ENCODE results near the gene CTTN.

The CTTN gene

GRCh38 chr11:70460111-70460510 is 61.8 kb downstream of the CTTN start:
- DNase-seq (ENCODE audit: low spot score in 2 of 2) (no peak), ATAC-seq (replicated peaks; ENCODE audit: extremely low read depth, poor library complexity, severe bottlenecking) (no peak)
- Mint-ChIP-seq H3K27ac (ENCODE audit: low read depth) (no peak overlapping the region), H3K27me3 (peaks cover 56% of the 10 kb centered on the region), H3K9me3 (no peaks in the 10 kb centered on the region), H3K36me3 (ENCODE audit: insufficient read depth) (no peaks in the 10 kb centered on the region), H3K4me3 (no peak overlapping the region), H3K4me1 (no peaks in the 10 kb centered on the region)

GRCh38 chr11:70460964-70461363 is 62.6 kb downstream of the CTTN start:
- ATAC-seq (replicated peaks; ENCODE audit: extremely low read depth, poor library complexity, severe bottlenecking) (no peak), DNase-seq (ENCODE audit: low spot score in 2 of 2) (no peak)
- no peak overlapping the region for H3K27ac Mint-ChIP-seq (ENCODE audit: low read depth)
- H3K9me3 Mint-ChIP-seq = no peaks in the 10 kb centered on the region
- H3K27me3 Mint-ChIP-seq = peaks cover 64% of the 10 kb centered on the region
- H3K36me3 Mint-ChIP-seq (ENCODE audit: insufficient read depth) = no peaks in the 10 kb centered on the region
- H3K4me3 Mint-ChIP-seq = no peak overlapping the region
- H3K4me1 Mint-ChIP-seq = no peaks in the 10 kb centered on the region

GRCh38 chr11:70462818-70463477 is 64.6 kb downstream of the CTTN start:
- DNase-seq (ENCODE audit: low spot score in 2 of 2) = no peak

GRCh38 chr11:70463478-70464255 is 65.3 kb downstream of the CTTN start:
- no peaks in the 10 kb centered on the region for H3K36me3 Mint-ChIP-seq (ENCODE audit: insufficient read depth)
- no peak overlapping the region for H3K27ac Mint-ChIP-seq (ENCODE audit: low read depth)
- H3K9me3 Mint-ChIP-seq = no peaks in the 10 kb centered on the region
- H3K4me1 Mint-ChIP-seq = no peaks in the 10 kb centered on the region
- peaks cover 62% of the 10 kb centered on the region for H3K27me3 Mint-ChIP-seq
- DNase-seq (ENCODE audit: low spot score in 2 of 2) (no peak), ATAC-seq (replicated peaks; ENCODE audit: extremely low read depth, poor library complexity, severe bottlenecking) (no peak)
- H3K4me3 Mint-ChIP-seq = no peak overlapping the region

More at GRCh38 chr11:70462818-70463477, 64.6 kb downstream of the CTTN start:
- H3K36me3 Mint-ChIP-seq (ENCODE audit: insufficient read depth) = no peaks in the 10 kb centered on the region
- no peak overlapping the region for H3K4me3 Mint-ChIP-seq
- H3K27me3 Mint-ChIP-seq = peaks cover 64% of the 10 kb centered on the region
- H3K4me1 Mint-ChIP-seq = no peaks in the 10 kb centered on the region
- ATAC-seq (replicated peaks; ENCODE audit: extremely low read depth, poor library complexity, severe bottlenecking) = no peak
- H3K27ac Mint-ChIP-seq (ENCODE audit: low read depth) = no peak overlapping the region
- H3K9me3 Mint-ChIP-seq = no peaks in the 10 kb centered on the region

- no peaks in the 10 kb centered on the region for H3K4me1 Mint-ChIP-seq
- H3K27me3 Mint-ChIP-seq = peaks cover 52% of the 10 kb centered on the region
- H3K36me3 Mint-ChIP-seq (ENCODE audit: insufficient read depth) = no peaks in the 10 kb centered on the region
- no peaks in the 10 kb centered on the region for H3K9me3 Mint-ChIP-seq
- DNase-seq (ENCODE audit: low spot score in 2 of 2) (no peak), ATAC-seq (replicated peaks; ENCODE audit: extremely low read depth, poor library complexity, severe bottlenecking) (no peak)
- no peak overlapping the region for H3K4me3 Mint-ChIP-seq
- H3K27ac Mint-ChIP-seq (ENCODE audit: low read depth) = no peak overlapping the region
Measured at GRCh38 chr11:70464509-70465361, 66.4 kb downstream of the CTTN start.

- H3K27ac Mint-ChIP-seq (ENCODE audit: low read depth) = no peak overlapping the region
- no peaks in the 10 kb centered on the region for H3K4me1 Mint-ChIP-seq
- ATAC-seq (replicated peaks; ENCODE audit: extremely low read depth, poor library complexity, severe bottlenecking) (no peak), DNase-seq (ENCODE audit: low spot score in 2 of 2) (no peak)
- no peaks in the 10 kb centered on the region for H3K36me3 Mint-ChIP-seq (ENCODE audit: insufficient read depth)
- H3K9me3 Mint-ChIP-seq = no peaks in the 10 kb centered on the region
- peaks cover 37% of the 10 kb centered on the region for H3K27me3 Mint-ChIP-seq
- H3K4me3 Mint-ChIP-seq = no peak overlapping the region
Measured at GRCh38 chr11:70466154-70466553, 67.8 kb downstream of the CTTN start.

- no peaks in the 10 kb centered on the region for H3K9me3 Mint-ChIP-seq
- H3K27me3 Mint-ChIP-seq = peaks cover 33% of the 10 kb centered on the region
- no peaks in the 10 kb centered on the region for H3K4me1 Mint-ChIP-seq
- no peaks in the 10 kb centered on the region for H3K36me3 Mint-ChIP-seq (ENCODE audit: insufficient read depth)
- ATAC-seq (replicated peaks; ENCODE audit: extremely low read depth, poor library complexity, severe bottlenecking) = no peak
- no peak for DNase-seq (ENCODE audit: low spot score in 2 of 2)
- no peak overlapping the region for H3K4me3 Mint-ChIP-seq
- H3K27ac Mint-ChIP-seq (ENCODE audit: low read depth) = no peak overlapping the region
Measured at GRCh38 chr11:70466596-70466995, 68.3 kb downstream of the CTTN start.

- Mint-ChIP-seq H3K36me3 (ENCODE audit: insufficient read depth) (no peaks in the 10 kb centered on the region), H3K4me1 (no peaks in the 10 kb centered on the region)
- no peak for DNase-seq (ENCODE audit: low spot score in 2 of 2)
Measured at GRCh38 chr11:70467201-70468085, 69.1 kb downstream of the CTTN start.

GRCh38 chr11:70468256-70469195 is 70.2 kb downstream of the CTTN start:
- no peaks in the 10 kb centered on the region for H3K4me1 Mint-ChIP-seq
- H3K27me3 Mint-ChIP-seq = peaks cover 38% of the 10 kb centered on the region
- H3K9me3 Mint-ChIP-seq = no peaks in the 10 kb centered on the region
- no peak for DNase-seq (ENCODE audit: low spot score in 2 of 2)
- H3K36me3 Mint-ChIP-seq (ENCODE audit: insufficient read depth) = no peaks in the 10 kb centered on the region
- no peak for ATAC-seq (replicated peaks; ENCODE audit: extremely low read depth, poor library complexity, severe bottlenecking)
- H3K4me3 Mint-ChIP-seq = no peak overlapping the region
- H3K27ac Mint-ChIP-seq (ENCODE audit: low read depth) = no peak overlapping the region

More at GRCh38 chr11:70467201-70468085, 69.1 kb downstream of the CTTN start:
- Mint-ChIP-seq H3K9me3 (no peaks in the 10 kb centered on the region), H3K4me3 (no peak overlapping the region), H3K27me3 (peaks cover 33% of the 10 kb centered on the region), H3K27ac (ENCODE audit: low read depth) (no peak overlapping the region)
- no peak for ATAC-seq (replicated peaks; ENCODE audit: extremely low read depth, poor library complexity, severe bottlenecking)

GRCh38 chr11:70470127-70470526 is 71.8 kb downstream of the CTTN start:
- ATAC-seq (replicated peaks; ENCODE audit: extremely low read depth, poor library complexity, severe bottlenecking) (no peak), DNase-seq (ENCODE audit: low spot score in 2 of 2) (no peak)
- peaks cover 26% of the 10 kb centered on the region for H3K27me3 Mint-ChIP-seq
- H3K4me1 Mint-ChIP-seq = no peaks in the 10 kb centered on the region
- H3K27ac Mint-ChIP-seq (ENCODE audit: low read depth) = no peak overlapping the region
- H3K9me3 Mint-ChIP-seq = no peaks in the 10 kb centered on the region
- no peak overlapping the region for H3K4me3 Mint-ChIP-seq
- H3K36me3 Mint-ChIP-seq (ENCODE audit: insufficient read depth) = no peaks in the 10 kb centered on the region

- H3K36me3 Mint-ChIP-seq (ENCODE audit: insufficient read depth) = peaks cover 1% of the 10 kb centered on the region
Measured at GRCh38 chr11:70471254-70471653, 72.9 kb downstream of the CTTN start.

More at GRCh38 chr11:70471254-70471653, 72.9 kb downstream of the CTTN start:
- Mint-ChIP-seq H3K27me3 (peaks cover 17% of the 10 kb centered on the region), H3K27ac (ENCODE audit: low read depth) (no peak overlapping the region), H3K9me3 (no peaks in the 10 kb centered on the region), H3K4me3 (no peak overlapping the region), H3K4me1 (no peaks in the 10 kb centered on the region)
- ATAC-seq (replicated peaks; ENCODE audit: extremely low read depth, poor library complexity, severe bottlenecking) (no peak), DNase-seq (ENCODE audit: low spot score in 2 of 2) (no peak)

All from central memory CD8-positive, alpha-beta T cell (primary cell).